GM13976 (cell line): ENCODE results near the gene UBN1.

Experiments used
- DNase-seq: peaks from one replicate; pipeline ENCODE4 v3.0.0; 2012; ENCODE audit warnings: low spot score
- in situ Hi-C: fragments of 300-500 bp; cut with MboI; formaldehyde crosslinking; loops from one replicate; pipeline ENCODE4 v1.12.0; 2022; ENCODE audit warnings: low sequenced_read_pairs, mixed read lengths, inconsistent platforms; ENCODE audit not compliant: unreplicated experiment
- TF ChIP-seq, protein P1 (sequence below): IDR thresholded peaks from 2 replicates; pipeline ENCODE4 v1.5.1; 2012; ENCODE audit warnings: borderline replicate concordance, mild to moderate bottlenecking; ENCODE audit not compliant: insufficient read depth; ENCODE audit errors: extremely low read depth, missing control alignments, control extremely low read depth

UBN1 gene

DNA sequence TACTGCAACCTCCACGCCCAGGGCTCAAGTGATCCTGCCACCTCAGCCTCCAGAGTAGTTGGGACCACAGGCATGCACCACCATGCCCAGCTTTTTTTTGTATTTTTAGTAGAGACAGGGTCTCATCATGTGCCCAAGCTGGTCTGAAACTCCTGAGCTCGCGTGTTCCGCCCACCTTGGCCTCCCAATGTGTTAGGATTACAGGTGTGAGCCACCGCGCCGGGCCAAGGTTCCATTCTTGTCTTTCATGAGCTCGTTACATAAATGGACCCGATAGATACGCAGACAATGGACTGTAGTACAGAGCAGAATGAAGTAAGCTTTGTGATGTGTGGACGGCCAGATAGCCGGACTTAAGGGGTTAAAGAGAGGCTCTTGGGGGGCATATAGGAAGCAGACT, 19.3 kb downstream of the UBN1 start:
- no peak for DNase-seq
- in situ Hi-C loops, result no loop called here
- TF ChIP-seq, protein P1, sequence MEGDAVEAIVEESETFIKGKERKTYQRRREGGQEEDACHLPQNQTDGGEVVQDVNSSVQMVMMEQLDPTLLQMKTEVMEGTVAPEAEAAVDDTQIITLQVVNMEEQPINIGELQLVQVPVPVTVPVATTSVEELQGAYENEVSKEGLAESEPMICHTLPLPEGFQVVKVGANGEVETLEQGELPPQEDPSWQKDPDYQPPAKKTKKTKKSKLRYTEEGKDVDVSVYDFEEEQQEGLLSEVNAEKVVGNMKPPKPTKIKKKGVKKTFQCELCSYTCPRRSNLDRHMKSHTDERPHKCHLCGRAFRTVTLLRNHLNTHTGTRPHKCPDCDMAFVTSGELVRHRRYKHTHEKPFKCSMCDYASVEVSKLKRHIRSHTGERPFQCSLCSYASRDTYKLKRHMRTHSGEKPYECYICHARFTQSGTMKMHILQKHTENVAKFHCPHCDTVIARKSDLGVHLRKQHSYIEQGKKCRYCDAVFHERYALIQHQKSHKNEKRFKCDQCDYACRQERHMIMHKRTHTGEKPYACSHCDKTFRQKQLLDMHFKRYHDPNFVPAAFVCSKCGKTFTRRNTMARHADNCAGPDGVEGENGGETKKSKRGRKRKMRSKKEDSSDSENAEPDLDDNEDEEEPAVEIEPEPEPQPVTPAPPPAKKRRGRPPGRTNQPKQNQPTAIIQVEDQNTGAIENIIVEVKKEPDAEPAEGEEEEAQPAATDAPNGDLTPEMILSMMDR, result no peak

GRCh38 chr16:4868026-4868425, 20.7 kb downstream of the UBN1 start:
- DNase-seq, result no peak
- in situ Hi-C loops, result no loop called here
- TF ChIP-seq, protein P1, result no peak

- DNase-seq, result no peak
- TF ChIP-seq, protein P1, result no peak
- in situ Hi-C loops, result no loop called here
Observed at GRCh38 chr16:4868535-4868934, 21.3 kb downstream of the UBN1 start.

GRCh38 chr16:4869147-4869805, 22.0 kb downstream of the UBN1 start:
- TF ChIP-seq, protein P1, result no peak
- in situ Hi-C loops, result no loop called here
- DNase-seq, result no peak

DNA sequence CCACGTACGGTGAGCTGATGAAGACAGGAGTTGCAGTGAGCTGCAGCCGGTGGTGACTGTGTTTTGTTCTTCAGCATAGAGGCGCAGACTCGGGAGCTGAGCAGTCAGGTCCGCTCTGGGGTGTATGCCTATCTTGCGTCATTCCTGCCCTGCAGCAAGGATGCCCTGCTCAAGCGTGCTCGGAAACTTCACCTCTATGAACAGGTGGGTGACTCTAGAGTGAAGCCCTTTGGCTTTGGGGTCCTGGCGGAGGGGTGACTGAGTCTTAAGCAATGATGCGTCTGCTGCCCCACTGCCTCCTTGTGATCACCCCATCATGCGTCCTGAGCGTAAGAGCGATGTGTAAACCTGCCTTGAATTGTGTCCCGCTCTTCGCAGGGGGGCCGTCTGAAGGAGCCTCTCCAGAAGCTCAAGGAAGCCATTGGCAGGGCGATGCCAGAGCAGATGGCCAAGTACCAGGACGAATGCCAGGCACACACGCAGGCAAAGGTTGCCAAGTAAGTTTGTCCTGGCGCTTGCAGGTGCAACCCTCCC, 22.9 kb downstream of the UBN1 start:
- DNase-seq, result no peak
- TF ChIP-seq, protein P1, result no peak
- in situ Hi-C loops, result no loop called here

DNA sequence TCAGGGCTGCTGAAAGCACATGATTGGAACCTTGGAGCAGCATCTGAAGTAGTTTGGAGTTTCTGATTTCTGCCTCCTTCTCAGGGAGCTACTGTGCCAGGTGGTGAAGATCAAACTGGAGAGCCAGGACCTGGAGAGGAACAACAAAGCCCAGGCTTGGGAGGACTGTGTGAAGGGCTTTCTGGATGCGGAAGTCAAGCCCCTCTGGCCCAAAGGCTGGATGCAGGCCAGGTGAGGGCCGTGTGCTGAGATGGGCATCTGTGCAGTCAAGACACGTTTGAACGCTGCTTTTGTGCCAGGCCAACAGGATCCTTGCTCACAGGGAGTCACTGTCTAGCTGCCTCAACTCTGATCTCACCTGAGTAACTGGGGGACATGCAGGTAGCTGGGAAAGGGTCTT, 23.8 kb downstream of the UBN1 start:
- in situ Hi-C loops, result no loop called here
- DNase-seq, result no peak
- TF ChIP-seq, protein P1, result no peak

GRCh38 chr16:4873091-4873490, 25.8 kb downstream of the UBN1 start:
- in situ Hi-C loops, result no loop called here
- TF ChIP-seq, protein P1, result no peak
- no peak for DNase-seq
